Effector CD8-positive, alpha-beta T cell (primary cell): ENCODE results near the gene NUTM2A.
"Not testable (repeated sequence)": the region's sequence is repeated elsewhere in the genome, so short reads cannot be mapped to it uniquely, and the experiment has no call there.

Experiments used
- DNase-seq: peaks from one replicate; lab custom pipeline; 2025; lab: John Stamatoyannopoulos, UW

Gene NUTM2A

DNA sequence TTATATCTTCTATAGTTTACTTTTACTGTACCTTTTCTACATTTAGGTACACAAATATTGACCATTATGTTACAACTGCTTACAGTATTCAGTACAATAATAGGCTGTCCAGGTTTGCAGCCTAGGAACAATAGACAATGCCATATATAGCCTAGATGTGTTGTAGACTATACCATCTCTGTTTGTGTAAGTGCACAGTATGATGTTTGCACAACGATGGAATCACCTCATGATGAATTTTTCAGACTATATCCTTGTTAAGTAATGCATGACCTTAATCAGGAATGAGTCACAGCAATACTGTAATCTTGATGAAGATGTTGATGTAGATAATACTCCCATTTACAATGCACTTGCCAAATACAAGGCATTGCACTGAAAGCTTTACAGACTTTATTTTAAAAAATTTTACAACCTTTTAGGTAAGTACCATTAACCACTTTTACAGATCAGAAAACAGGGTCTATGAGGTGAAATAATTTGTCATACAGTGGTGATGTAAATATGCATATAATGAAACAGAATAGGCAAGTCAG lies 23.6 kb downstream of the NUTM2A start:
- DNase-seq = not testable (repeated sequence)

DNA sequence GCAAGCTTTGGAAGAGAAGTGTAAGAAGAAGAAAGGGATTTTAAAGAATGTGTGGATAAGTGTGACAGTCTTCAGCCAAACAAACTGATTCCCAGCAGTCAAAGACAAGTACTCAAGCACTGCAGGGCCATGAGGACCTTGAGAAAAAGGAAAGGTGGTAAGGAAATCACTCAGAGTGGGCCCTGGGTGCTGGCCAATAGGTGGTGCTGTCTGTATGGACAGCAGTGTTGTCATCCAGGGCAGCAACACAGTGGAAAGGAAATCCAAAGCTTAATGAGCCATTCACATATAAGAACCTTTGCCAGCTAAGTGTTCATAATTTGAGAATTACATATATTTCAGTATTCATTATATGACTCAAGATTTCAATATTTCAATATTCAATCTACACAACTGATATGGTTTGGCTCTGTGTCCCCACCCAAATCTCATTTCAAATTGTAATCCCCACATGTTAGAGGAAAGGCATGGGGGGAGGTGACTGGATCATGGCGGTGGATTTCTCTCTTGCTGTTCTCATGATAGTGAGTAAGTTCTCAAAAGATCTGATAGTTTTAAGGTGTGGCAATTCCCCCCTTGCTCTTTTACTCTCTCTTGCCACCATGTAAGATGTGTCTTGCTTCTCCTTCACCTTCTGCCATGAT lies 55.6 kb downstream of the NUTM2A start:
- not testable (repeated sequence) for DNase-seq
